OCI-LY3 (cell line): ENCODE results near the gene TNFRSF8.

Experiments used
- EZH2phosphoT487 ChIP-seq: fragments of 200-600 bp; shearing (Covaris generic); IDR thresholded peaks from 2 replicates; pipeline ENCODE4 v1.6.1; 2018; ENCODE audit warnings: antibody characterized with exemption, mixed run types, low read depth
- TF ChIP-seq, protein P1 (sequence below): fragments of 200-600, 300-600 bp; sonication (generic); IDR thresholded peaks from 2 replicates; pipeline ENCODE4 v1.5.1; 2014; ENCODE audit warnings: antibody characterized with exemption, low read length, low read depth

DNA sequence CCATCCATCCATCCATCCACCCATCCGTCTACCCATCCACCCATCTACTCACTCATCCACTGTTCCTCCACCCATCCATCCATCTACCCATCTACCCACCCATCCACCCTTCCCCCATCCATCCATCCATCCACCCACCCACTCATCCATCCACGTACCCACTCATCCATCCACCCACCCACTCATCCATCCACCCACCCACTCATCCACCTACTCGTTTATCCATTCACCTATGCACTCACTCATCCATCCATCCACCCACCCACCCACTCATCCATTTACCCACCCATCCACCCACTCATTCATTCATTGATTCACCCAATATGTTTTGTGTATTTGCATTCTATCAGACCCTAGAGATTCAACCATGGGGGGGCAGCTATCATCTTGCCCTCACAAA is 27.2 kb downstream of the TNFRSF8 start:
- TF ChIP-seq, protein P1, sequence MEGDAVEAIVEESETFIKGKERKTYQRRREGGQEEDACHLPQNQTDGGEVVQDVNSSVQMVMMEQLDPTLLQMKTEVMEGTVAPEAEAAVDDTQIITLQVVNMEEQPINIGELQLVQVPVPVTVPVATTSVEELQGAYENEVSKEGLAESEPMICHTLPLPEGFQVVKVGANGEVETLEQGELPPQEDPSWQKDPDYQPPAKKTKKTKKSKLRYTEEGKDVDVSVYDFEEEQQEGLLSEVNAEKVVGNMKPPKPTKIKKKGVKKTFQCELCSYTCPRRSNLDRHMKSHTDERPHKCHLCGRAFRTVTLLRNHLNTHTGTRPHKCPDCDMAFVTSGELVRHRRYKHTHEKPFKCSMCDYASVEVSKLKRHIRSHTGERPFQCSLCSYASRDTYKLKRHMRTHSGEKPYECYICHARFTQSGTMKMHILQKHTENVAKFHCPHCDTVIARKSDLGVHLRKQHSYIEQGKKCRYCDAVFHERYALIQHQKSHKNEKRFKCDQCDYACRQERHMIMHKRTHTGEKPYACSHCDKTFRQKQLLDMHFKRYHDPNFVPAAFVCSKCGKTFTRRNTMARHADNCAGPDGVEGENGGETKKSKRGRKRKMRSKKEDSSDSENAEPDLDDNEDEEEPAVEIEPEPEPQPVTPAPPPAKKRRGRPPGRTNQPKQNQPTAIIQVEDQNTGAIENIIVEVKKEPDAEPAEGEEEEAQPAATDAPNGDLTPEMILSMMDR, result no peak
- no peak for TF ChIP-seq EZH2phosphoT487
